ENCODE results near the gene PPM1M.
"Not testable (repeated sequence)": the region's sequence is repeated elsewhere in the genome, so short reads cannot be mapped to it uniquely, and the experiment has no call there.

The PPM1M gene

DNA sequence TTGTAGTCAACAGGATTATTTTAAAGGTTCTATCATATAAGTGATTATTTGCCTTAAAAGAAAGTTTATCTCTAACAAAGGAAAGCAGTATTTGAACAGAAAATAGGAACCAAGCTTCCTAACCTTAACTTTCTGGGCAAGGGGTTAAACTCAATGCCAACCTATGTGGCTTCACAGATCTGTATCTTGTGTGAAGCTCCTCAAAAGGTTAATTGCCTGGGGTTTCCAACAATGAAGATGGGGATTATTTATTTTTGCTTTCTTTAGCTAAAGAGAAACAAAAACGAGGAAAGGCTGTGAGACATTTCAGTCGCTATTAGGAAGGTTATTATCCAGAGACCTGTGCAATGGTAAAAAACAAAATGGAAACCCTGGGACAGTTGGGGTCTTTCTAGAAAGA lies 34.0 kb downstream of the PPM1M start:
- no peak for DNase-seq

GRCh38 chr3:52280050-52280461 lies 34.5 kb downstream of the PPM1M start:
- peak; percentile 23 for DNase-seq

DNA sequence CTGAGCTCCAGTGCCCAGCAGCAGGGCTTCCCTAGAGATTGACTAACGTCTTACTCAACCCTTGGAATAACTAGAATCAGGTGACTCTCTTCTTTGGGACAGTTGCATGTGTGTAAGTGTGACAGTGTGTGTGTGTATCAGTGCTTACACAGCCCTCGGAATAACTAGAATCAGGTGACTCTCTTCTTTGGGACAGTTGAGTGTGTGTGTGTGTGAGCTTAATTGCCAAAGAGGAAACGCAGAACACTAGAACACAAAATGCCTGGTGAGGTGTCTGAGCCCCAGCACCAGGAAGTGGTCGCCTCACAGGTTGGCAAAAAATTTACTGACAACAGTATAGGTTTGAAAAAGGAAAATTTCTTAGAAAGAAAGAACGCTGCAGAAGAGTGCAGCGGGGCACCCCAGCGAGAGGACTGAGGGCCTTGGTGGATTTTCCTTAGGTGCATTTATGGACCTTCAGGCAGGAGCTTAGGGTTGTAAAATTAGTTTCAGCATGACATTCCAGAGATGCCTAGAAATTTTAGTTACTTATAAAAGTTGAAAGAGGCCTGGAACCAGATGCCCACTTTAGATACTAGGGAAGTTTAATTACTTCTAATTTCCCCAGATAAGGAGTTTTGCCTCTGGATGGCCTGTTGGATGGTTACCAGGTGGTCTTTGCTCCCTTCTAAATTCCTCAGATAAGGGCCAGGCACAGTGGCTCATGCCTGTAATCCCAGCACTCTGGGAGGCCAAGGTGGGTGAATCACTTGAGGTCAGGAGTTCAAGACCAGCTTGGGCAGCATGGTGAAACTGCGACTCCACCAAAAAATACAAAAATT lies 36.6 kb downstream of the PPM1M start:
- no peak for DNase-seq

- DNase-seq = no peak
These were observed 37.7 kb downstream of the PPM1M start for GRCh38 chr3:52283306-52283705.

GRCh38 chr3:52284051-52284450 lies 38.5 kb downstream of the PPM1M start:
- DNase-seq = not testable (repeated sequence)

DNA sequence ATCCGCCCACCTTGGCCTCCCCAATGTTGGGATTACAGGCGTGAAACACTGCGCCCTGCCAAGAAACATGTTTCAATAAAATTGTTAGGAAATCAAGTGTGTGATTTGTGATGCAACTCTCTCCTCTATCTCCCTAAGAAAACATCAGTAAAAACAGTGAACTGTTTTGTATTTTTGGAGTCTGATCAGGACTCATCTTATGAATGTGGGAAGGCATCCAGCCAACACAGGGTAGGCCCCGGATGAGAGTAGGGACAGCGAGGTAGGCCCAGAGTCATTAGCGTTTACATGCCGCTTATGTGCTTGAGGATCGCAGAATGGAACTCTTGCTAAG lies 41.2 kb downstream of the PPM1M start:
- no peak for DNase-seq

GRCh38 chr3:52288674-52289073 lies 43.1 kb downstream of the PPM1M start:
- DNase-seq = no peak

DNA sequence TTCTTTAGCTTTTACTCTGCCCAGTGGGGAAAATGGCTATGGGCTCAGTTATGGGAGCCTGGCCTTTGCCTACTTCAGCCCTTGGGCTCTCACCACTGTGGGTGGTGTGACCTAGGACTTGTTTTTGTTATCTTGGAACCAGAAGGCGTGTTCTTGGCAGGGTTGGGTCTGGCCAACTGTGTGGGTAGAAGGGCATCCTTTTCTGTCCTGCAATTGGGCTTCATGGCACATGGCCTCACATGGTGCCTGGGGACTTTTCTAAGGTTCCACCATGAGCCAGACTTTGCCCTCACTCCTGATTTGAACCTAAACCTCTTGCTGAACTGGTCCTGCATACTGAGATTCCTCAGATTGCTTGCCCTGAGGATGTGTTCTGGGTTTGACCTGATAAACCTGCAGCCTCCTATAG lies 43.8 kb downstream of the PPM1M start:
- no peak for DNase-seq

- no peak for DNase-seq
These were observed 44.4 kb downstream of the PPM1M start for GRCh38 chr3:52289747-52290595.

- DNase-seq = no peak
These were observed 45.3 kb downstream of the PPM1M start for GRCh38 chr3:52290596-52291507.

DNA sequence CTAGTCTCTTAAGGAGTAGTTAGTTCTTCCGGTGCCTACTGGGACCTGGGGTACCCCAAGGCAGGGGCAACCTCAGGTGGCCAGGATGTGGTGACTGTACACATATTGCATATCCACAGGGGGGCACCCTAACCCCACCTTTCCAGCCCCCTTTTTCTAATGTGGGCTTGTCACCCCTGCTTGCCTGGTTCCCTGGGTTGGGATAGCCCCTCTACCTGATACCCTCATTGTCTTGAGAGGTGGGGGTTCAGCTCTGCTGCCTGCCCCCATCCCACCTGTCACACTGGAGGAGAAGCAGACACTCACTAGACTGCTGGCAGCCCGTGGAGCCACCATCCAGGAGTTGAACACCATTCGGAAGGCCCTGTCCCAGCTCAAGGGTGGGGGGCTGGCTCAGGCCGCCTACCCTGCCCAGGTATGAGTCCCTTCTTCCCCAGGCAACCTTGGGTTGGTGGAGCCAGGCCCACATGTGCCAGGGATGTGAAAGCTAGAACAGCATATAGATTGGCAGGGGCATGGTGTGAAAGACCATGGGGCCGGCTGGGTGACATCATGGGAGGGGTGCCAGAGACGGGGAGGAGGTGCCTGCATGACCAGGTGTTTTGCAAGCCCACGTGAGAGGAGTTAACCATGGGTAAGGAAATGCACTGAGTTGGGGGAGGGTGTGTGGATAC lies 46.1 kb downstream of the PPM1M start:
- no peak for DNase-seq

GRCh38 chr3:52292247-52293065 lies 46.9 kb downstream of the PPM1M start:
- DNase-seq = no peak

DNA sequence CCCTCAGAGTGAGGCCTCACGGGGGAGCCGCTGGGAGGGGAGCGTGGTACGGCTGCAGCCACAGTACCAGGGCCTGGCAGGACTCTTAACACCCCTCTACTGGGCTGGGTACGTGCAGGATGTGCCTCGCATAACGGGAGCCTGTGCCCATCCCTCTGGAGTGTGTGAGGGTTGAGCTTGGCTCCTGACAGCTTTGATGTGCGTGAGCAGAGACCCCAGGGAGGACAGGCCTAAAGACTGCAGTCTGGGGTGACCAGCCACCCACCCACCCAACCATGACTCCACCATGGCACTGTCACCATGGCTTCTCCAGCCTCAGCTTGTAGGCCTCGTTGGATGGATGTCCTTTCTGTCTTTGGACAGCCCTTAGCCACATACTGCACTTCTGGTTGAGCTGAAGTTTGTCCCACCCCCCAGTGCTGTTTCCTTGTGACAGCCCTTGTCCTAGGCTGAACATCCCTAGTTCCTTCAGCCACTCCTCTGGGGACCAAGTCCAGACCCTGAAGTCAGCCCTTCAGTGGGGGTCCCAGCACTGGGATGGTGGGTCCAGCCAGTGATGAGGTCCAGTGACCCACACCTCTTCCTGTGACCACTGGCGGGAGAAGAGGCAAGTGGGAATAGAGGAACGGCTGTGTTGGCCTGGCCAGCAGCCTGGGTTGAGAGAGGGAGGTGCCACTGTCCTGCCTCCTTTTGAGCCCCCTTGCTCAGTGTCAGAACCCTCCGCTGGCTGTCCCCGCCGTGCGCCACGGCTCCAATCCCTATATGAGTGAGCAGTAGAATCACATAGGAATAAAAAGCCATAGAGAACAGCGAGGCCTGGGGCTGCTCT lies 48.1 kb downstream of the PPM1M start:
- no peak for DNase-seq

DNA sequence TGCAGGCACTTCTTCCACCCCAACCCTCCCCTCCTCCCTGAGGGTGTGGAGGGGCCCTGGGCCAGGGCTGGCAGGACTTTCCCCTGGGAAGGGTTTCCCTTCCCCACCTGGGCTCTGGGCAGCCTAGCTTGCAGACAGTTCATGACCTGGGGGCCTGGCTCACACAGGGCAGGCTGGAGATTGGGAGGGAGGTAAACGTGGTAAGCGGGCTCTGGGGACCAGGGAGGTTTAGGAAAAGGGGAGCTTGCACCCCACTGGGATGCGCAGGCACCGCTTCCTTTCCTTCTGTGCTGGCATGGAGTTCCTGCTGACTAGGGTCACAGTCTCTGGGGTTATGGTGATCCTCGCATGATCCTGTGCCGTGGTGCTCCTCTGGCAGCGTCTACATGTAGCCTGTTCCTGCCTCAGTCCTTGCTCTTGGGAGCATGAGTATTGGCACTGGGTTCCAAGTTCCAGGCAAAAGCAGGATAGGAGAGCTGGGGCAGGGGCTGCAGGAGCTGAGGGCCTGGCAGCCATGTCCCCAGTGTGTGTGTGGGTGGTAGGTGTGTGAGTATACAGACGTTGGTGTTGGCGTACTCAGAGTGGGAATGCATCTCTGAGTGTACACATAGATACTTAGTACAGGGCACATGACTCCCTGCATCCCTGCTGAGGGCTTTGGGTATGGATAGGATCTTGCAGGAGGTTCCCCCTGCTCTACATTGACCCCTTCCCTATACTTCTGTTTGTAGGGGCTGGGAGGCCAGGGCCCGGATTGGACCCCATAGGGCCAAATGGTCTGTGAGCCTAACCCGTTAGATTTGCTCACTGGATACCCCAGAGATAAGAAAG lies 49.0 kb downstream of the PPM1M start:
- no peak for DNase-seq

GRCh38 chr3:52295671-52296208 lies 50.2 kb downstream of the PPM1M start:
- no peak for DNase-seq

GRCh38 chr3:52297242-52298148 lies 51.9 kb downstream of the PPM1M start:
- DNase-seq = no peak

- DNase-seq = no peak
These were observed 52.9 kb downstream of the PPM1M start for GRCh38 chr3:52298149-52299098.

All from NCI-H2107 (cell line).